Measurements from ENCODE around the gene TTN.
"Not testable (repeated sequence)": the region's sequence is repeated elsewhere in the genome, so short reads cannot be mapped to it uniquely, and the experiment has no call there.

TTN gene

DNA sequence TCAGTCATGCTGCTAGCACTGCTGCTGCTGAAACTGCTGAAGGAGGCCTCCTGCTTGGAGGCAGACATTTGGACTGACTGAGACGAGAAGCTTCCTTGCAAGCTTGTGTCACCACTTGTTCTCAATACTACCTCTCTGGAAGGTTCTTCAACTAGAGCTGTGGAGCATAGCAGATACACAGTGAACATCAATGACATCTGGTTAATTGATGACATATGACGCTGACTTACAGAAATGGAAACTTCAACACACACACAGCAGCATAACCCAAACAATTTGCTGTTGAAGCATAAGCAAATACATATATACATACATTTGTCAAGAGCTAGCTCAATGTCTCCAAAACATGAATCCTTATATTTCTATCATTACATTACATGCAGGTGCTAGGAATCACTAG, 279.6 kb downstream of the TTN start:
- Histone ChIP-seq H3K27me3 (ENCODE audit: insufficient read depth, insufficient read length) (no peaks in the 10 kb centered on the region), H3K4me1 (ENCODE audit: insufficient read depth, insufficient read length) (no peaks in the 10 kb centered on the region), H3K9me3 (ENCODE audit: insufficient read depth, low read length) (no peaks in the 10 kb centered on the region), H3K9ac (ENCODE audit: insufficient read length, low read depth) (no peak overlapping the region), H3K4me3 (ENCODE audit: insufficient read length, low read depth) (no peak overlapping the region), H3K36me3 (ENCODE audit: insufficient read depth, insufficient read length, low read length) (peaks cover 4% of the 10 kb centered on the region)
- DNase-seq (ENCODE audit: low read depth, low spot score): no peak
- no peak for TF ChIP-seq SUZ12 (IDR thresholded peaks at IDR 0.05; ENCODE audit: extremely low read depth, insufficient read depth, insufficient read length)
- no peak for TF ChIP-seq YY1 (IDR thresholded peaks at IDR 0.05; ENCODE audit: insufficient read depth, insufficient read length)
- no peak for TF ChIP-seq ZNF274 (IDR thresholded peaks at IDR 0.05; ENCODE audit: low read depth, low read length)

GRCh38 chr2:178526256-178526655, 281.0 kb downstream of the TTN start:
- Histone ChIP-seq H3K36me3 (ENCODE audit: insufficient read depth, insufficient read length, low read length) (peaks cover 1% of the 10 kb centered on the region), H3K9me3 (ENCODE audit: insufficient read depth, low read length) (no peaks in the 10 kb centered on the region), H3K4me3 (ENCODE audit: insufficient read length, low read depth) (no peak overlapping the region), H3K4me1 (ENCODE audit: insufficient read depth, insufficient read length) (no peaks in the 10 kb centered on the region), H3K27me3 (ENCODE audit: insufficient read depth, insufficient read length) (no peaks in the 10 kb centered on the region), H3K9ac (ENCODE audit: insufficient read length, low read depth) (no peak overlapping the region)
- no peak for TF ChIP-seq YY1 (IDR thresholded peaks at IDR 0.05; ENCODE audit: insufficient read depth, insufficient read length)
- TF ChIP-seq ZNF274 (IDR thresholded peaks at IDR 0.05; ENCODE audit: low read depth, low read length): no peak
- no peak for TF ChIP-seq SUZ12 (IDR thresholded peaks at IDR 0.05; ENCODE audit: extremely low read depth, insufficient read depth, insufficient read length)
- DNase-seq (ENCODE audit: low read depth, low spot score): no peak

DNA sequence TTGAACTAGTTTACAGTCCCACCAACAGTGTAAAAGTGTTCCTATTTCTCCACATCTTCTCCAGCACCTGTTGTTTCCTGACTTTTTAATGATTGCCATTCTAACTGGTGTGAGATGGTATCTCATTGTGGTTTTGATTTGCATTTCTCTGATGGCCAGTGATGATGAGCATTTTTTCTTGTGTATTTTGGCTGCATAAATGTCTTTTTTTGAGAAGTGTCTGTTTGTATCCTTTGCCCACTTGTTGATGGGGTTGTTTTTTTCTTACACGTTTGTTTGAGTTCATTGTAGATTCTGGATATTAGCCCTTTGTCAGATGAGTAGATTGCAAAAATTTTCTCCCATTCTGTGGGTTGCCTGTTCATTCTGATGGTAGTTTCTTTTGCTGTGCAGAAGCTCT, 281.8 kb downstream of the TTN start:
- not testable (repeated sequence) for H3K9me3 ChIP-seq (ENCODE audit: insufficient read depth, low read length); H3K4me3 ChIP-seq (ENCODE audit: insufficient read length, low read depth); DNase-seq (ENCODE audit: low read depth, low spot score); H3K9ac ChIP-seq (ENCODE audit: insufficient read length, low read depth); H3K36me3 ChIP-seq (ENCODE audit: insufficient read depth, insufficient read length, low read length); H3K27me3 ChIP-seq (ENCODE audit: insufficient read depth, insufficient read length); H3K4me1 ChIP-seq (ENCODE audit: insufficient read depth, insufficient read length)

DNA sequence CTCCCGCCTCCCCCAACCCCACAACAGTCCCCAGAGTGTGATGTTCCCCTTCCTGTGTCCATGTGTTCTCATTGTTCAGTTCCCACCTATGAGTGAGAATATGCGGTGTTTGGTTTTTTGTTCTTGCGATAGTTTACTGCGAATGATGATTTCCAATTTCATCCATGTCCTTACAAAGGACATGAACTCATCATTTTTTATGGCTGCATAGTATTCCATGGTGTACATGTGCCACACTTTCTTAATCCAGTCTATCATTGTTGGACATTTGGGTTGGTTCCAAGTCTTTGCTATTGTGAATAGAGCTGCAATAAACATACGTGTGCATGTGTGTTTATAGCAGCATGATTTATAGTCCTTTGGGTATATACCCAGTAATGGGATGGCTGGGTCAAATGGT, 282.2 kb downstream of the TTN start:
- DNase-seq (ENCODE audit: low read depth, low spot score); H3K27me3 ChIP-seq (ENCODE audit: insufficient read depth, insufficient read length); H3K36me3 ChIP-seq (ENCODE audit: insufficient read depth, insufficient read length, low read length); H3K4me1 ChIP-seq (ENCODE audit: insufficient read depth, insufficient read length); H3K9ac ChIP-seq (ENCODE audit: insufficient read length, low read depth); H3K9me3 ChIP-seq (ENCODE audit: insufficient read depth, low read length); H3K4me3 ChIP-seq (ENCODE audit: insufficient read length, low read depth): not testable (repeated sequence)

DNA sequence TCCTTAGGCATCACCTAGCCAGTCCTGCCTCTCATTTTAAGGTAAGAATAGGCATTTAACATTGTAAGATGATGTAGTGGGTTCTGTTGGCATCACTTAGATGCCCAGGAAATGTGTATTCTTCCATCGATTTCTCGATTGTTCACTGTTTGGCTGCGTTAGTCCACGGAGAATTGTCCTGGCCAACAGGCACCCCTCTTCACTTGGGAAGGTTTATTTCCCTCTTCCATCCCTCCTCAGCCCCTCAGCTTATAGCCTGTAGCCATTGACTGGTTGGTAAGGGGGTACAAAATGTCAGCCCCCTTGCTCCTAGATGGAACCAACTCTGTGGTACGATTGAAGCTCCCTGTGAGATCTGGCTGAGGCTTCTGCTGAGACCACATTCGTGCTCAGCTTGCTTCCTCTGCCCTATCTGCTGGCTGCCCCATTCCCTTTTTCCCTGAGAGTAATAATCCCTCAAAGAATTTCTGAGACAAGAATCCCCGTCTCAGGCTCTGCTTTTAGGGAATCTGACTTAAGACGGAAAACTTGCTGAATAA, 283.6 kb downstream of the TTN start:
- TF ChIP-seq SUZ12 (IDR thresholded peaks at IDR 0.05; ENCODE audit: extremely low read depth, insufficient read depth, insufficient read length) (no peak), ZNF274 (IDR thresholded peaks at IDR 0.05; ENCODE audit: low read depth, low read length) (no peak), YY1 (IDR thresholded peaks at IDR 0.05; ENCODE audit: insufficient read depth, insufficient read length) (no peak)
- Histone ChIP-seq H3K4me3 (ENCODE audit: insufficient read length, low read depth) (peak overlapping the region; percentile 40), H3K9me3 (ENCODE audit: insufficient read depth, low read length) (no peaks in the 10 kb centered on the region), H3K27me3 (ENCODE audit: insufficient read depth, insufficient read length) (no peaks in the 10 kb centered on the region), H3K4me1 (ENCODE audit: insufficient read depth, insufficient read length) (no peaks in the 10 kb centered on the region), H3K9ac (ENCODE audit: insufficient read length, low read depth) (peak overlapping the region; percentile 52), H3K36me3 (ENCODE audit: insufficient read depth, insufficient read length, low read length) (no peaks in the 10 kb centered on the region)
- DNase-seq (ENCODE audit: low read depth, low spot score): no peak

GRCh38 chr2:178522950-178523595, 284.1 kb downstream of the TTN start:
- H3K27me3 ChIP-seq (ENCODE audit: insufficient read depth, insufficient read length): no peaks in the 10 kb centered on the region
- no peak for TF ChIP-seq YY1 (IDR thresholded peaks at IDR 0.05; ENCODE audit: insufficient read depth, insufficient read length)
- no peak for TF ChIP-seq SUZ12 (IDR thresholded peaks at IDR 0.05; ENCODE audit: extremely low read depth, insufficient read depth, insufficient read length)
- no peak for TF ChIP-seq ZNF274 (IDR thresholded peaks at IDR 0.05; ENCODE audit: low read depth, low read length)
- DNase-seq (ENCODE audit: low read depth, low spot score): peak; percentile 56
- H3K9ac ChIP-seq (ENCODE audit: insufficient read length, low read depth): peak overlapping the region; percentile 52
- H3K9me3 ChIP-seq (ENCODE audit: insufficient read depth, low read length): no peaks in the 10 kb centered on the region
- no peaks in the 10 kb centered on the region for H3K4me1 ChIP-seq (ENCODE audit: insufficient read depth, insufficient read length)
- H3K4me3 ChIP-seq (ENCODE audit: insufficient read length, low read depth): peak overlapping the region; percentile 40
- H3K36me3 ChIP-seq (ENCODE audit: insufficient read depth, insufficient read length, low read length): no peaks in the 10 kb centered on the region

- Histone ChIP-seq H3K9ac (ENCODE audit: insufficient read length, low read depth) (no peak overlapping the region), H3K4me1 (ENCODE audit: insufficient read depth, insufficient read length) (no peaks in the 10 kb centered on the region), H3K9me3 (ENCODE audit: insufficient read depth, low read length) (no peaks in the 10 kb centered on the region), H3K36me3 (ENCODE audit: insufficient read depth, insufficient read length, low read length) (no peaks in the 10 kb centered on the region), H3K27me3 (ENCODE audit: insufficient read depth, insufficient read length) (no peaks in the 10 kb centered on the region), H3K4me3 (ENCODE audit: insufficient read length, low read depth) (no peak overlapping the region)
- TF ChIP-seq ZNF274 (IDR thresholded peaks at IDR 0.05; ENCODE audit: low read depth, low read length) (no peak), SUZ12 (IDR thresholded peaks at IDR 0.05; ENCODE audit: extremely low read depth, insufficient read depth, insufficient read length) (no peak), YY1 (IDR thresholded peaks at IDR 0.05; ENCODE audit: insufficient read depth, insufficient read length) (no peak)
- no peak for DNase-seq (ENCODE audit: low read depth, low spot score)
Observed at GRCh38 chr2:178521304-178522150, 285.7 kb downstream of the TTN start.

Data from NT2/D1 (cell line).